HG03469 (cell line): ENCODE data around the gene PRPF19.
"Not testable (repeated sequence)": the region's sequence is repeated elsewhere in the genome, so short reads cannot be mapped to it uniquely, and the experiment has no call there.

Experiments
- ATAC-seq: cut with Tn5 transposase; IDR thresholded peaks from one replicate; pipeline ENCODE4 v1.9.1; 2021; ENCODE audit warnings: mild to moderate bottlenecking, moderate library complexity, moderate number of reproducible peaks; ENCODE audit not compliant: unreplicated experiment

Gene PRPF19

GRCh38 chr11:60909680-60910280, 3.4 kb upstream of the PRPF19 start:
- not testable (repeated sequence) for ATAC-seq

- no peak for ATAC-seq
Observed at GRCh38 chr11:60908803-60909202, 2.4 kb upstream of the PRPF19 start.

GRCh38 chr11:60905551-60906113, 753 bp downstream of the PRPF19 start:
- ATAC-seq = no peak

GRCh38 chr11:60905047-60905446, 1.3 kb downstream of the PRPF19 start:
- ATAC-seq = no peak

- ATAC-seq = no peak
Observed at GRCh38 chr11:60902625-60903024, 3.8 kb downstream of the PRPF19 start.

GRCh38 chr11:60900673-60901404, 5.5 kb downstream of the PRPF19 start:
- ATAC-seq = no peak

GRCh38 chr11:60899977-60900376, 6.4 kb downstream of the PRPF19 start:
- no peak for ATAC-seq

- no peak for ATAC-seq
Observed at GRCh38 chr11:60899046-60899936, 7.1 kb downstream of the PRPF19 start.

- ATAC-seq = no peak
Observed at GRCh38 chr11:60897496-60897895, 8.9 kb downstream of the PRPF19 start.

- ATAC-seq = no peak
Observed at GRCh38 chr11:60895687-60896086, 10.7 kb downstream of the PRPF19 start.

- no peak for ATAC-seq
Observed at GRCh38 chr11:60891103-60891741, 15.2 kb downstream of the PRPF19 start.

GRCh38 chr11:60890696-60891095, 15.7 kb downstream of the PRPF19 start:
- no peak for ATAC-seq

GRCh38 chr11:60889869-60890311, 16.5 kb downstream of the PRPF19 start:
- ATAC-seq = no peak

- no peak for ATAC-seq
Observed at GRCh38 chr11:60887556-60887955, 18.8 kb downstream of the PRPF19 start.

- ATAC-seq = no peak
Observed at GRCh38 chr11:60880643-60881282, 25.6 kb downstream of the PRPF19 start.

- ATAC-seq = no peak
Observed at GRCh38 chr11:60879971-60880588, 26.3 kb downstream of the PRPF19 start.

- no peak for ATAC-seq
Observed at GRCh38 chr11:60879104-60879503, 27.3 kb downstream of the PRPF19 start.

GRCh38 chr11:60878245-60879101, 27.9 kb downstream of the PRPF19 start:
- no peak for ATAC-seq

- no peak for ATAC-seq
Observed at GRCh38 chr11:60876168-60876485, 30.3 kb downstream of the PRPF19 start.
